ENCODE data around the gene FAM180B.

The FAM180B gene

GRCh38 chr11:47569646-47570045 is 16.8 kb upstream of the FAM180B start:
- no peak for DNase-seq (ENCODE audit: low read depth)

- no peak for DNase-seq (ENCODE audit: low read depth)
Measured at GRCh38 chr11:47570651-47571356, 15.7 kb upstream of the FAM180B start.

- DNase-seq (ENCODE audit: low read depth): no peak
Measured at GRCh38 chr11:47571357-47571729, 15.1 kb upstream of the FAM180B start.

- DNase-seq (ENCODE audit: low read depth): no peak
Measured at GRCh38 chr11:47571895-47572294, 14.6 kb upstream of the FAM180B start.

- DNase-seq (ENCODE audit: low read depth): no peak
Measured at GRCh38 chr11:47572715-47573255, 13.7 kb upstream of the FAM180B start.

GRCh38 chr11:47573321-47573720 is 13.2 kb upstream of the FAM180B start:
- no peak for DNase-seq (ENCODE audit: low read depth)

GRCh38 chr11:47577460-47578041 is 8.9 kb upstream of the FAM180B start:
- DNase-seq (ENCODE audit: low read depth): no peak

- peak; percentile 74 for DNase-seq (ENCODE audit: low read depth)
Measured at GRCh38 chr11:47578524-47579494, 7.7 kb upstream of the FAM180B start, which contains the start of the genes KBTBD4 and NDUFS3. Gene KBTBD4, minus strand, starts transcription at chr11:47578970. Its CDS starts 19 bp downstream, at chr11:47578951. Gene NDUFS3, plus strand, starts transcription at chr11:47579074. Its CDS starts 18 bp downstream, at chr11:47579092.

- DNase-seq (ENCODE audit: low read depth): no peak
Measured at GRCh38 chr11:47583844-47584243, 2.6 kb upstream of the FAM180B start.

GRCh38 chr11:47587039-47587716 is 700 bp downstream of the FAM180B start:
- no peak for DNase-seq (ENCODE audit: low read depth)

- no peak for DNase-seq (ENCODE audit: low read depth)
Measured at GRCh38 chr11:47587723-47588326, 1.3 kb downstream of the FAM180B start.

- DNase-seq (ENCODE audit: low read depth): no peak
Measured at GRCh38 chr11:47589118-47589517, 2.6 kb downstream of the FAM180B start.

GRCh38 chr11:47589584-47589976 is 3.1 kb downstream of the FAM180B start:
- DNase-seq (ENCODE audit: low read depth): no peak

GRCh38 chr11:47589977-47590861 is 3.7 kb downstream of the FAM180B start:
- DNase-seq (ENCODE audit: low read depth): no peak

GRCh38 chr11:47591764-47592163 is 5.3 kb downstream of the FAM180B start:
- no peak for DNase-seq (ENCODE audit: low read depth)

- DNase-seq (ENCODE audit: low read depth): no peak
Measured at GRCh38 chr11:47592251-47592650, 5.8 kb downstream of the FAM180B start.

GRCh38 chr11:47592970-47593369 is 6.5 kb downstream of the FAM180B start:
- DNase-seq (ENCODE audit: low read depth): no peak

- no peak for DNase-seq (ENCODE audit: low read depth)
Measured at GRCh38 chr11:47593492-47593933, 7.0 kb downstream of the FAM180B start.

GRCh38 chr11:47593934-47594855 is 7.7 kb downstream of the FAM180B start, which contains the start of gene C1QTNF4:
Gene C1QTNF4, minus strand, starts transcription at chr11:47594411. Its CDS starts 3,601 bp downstream, at chr11:47590810.
- no peak for DNase-seq (ENCODE audit: low read depth)
